ENCODE results near the gene ABHD2. TPM values are rescaled to one million over a fixed set of nuclear protein-coding genes. Genes with fewer than 3 reads are reported as not detected.

The ABHD2 gene
- total RNA-seq, 1 donor from 2014 or later: 50.5 TPM

- no peak for DNase-seq (ENCODE audit: low spot score)
- Mint-ChIP-seq H3K27me3 (ENCODE audit: low read depth) (no peaks in the 10 kb centered on the region), H3K36me3 (ENCODE audit: low read depth) (no peaks in the 10 kb centered on the region), H3K9me3 (ENCODE audit: low read depth) (no peaks in the 10 kb centered on the region), H3K4me1 (ENCODE audit: low read depth) (peaks cover 37% of the 10 kb centered on the region), H3K27ac (ENCODE audit: unreplicated experiment) (peak overlapping the region; percentile 84), H3K4me3 (ENCODE audit: unreplicated experiment) (peak overlapping the region; percentile 57)
- no peak for TF ChIP-seq CTCF (IDR thresholded peaks at IDR 0.05)
These were observed 3.5 kb downstream of the ABHD2 start for GRCh38 chr15:89091627-89092220.

DNA sequence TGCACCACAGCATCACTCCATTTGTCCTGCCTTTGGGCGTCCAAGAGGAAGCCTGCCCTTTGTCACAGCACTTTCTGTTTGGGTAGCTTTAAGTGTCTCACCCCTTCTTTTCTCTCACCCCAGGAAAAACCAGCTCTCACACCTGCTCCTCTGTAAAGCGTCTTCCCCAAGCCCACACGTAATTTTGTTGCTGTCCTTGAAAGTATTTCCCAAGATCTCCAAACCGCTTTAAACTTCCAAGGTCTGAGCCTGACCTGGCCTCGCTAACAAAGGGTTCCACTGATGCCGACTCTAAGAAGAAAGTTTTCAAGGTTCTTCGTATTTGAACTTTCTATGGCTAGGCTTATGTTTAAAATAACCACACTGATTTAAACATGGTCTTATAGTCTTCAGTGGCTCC lies 5.3 kb downstream of the ABHD2 start:
- Mint-ChIP-seq H3K4me1 (ENCODE audit: low read depth) (peaks cover 50% of the 10 kb centered on the region), H3K4me3 (ENCODE audit: unreplicated experiment) (no peak overlapping the region), H3K9me3 (ENCODE audit: low read depth) (no peaks in the 10 kb centered on the region), H3K36me3 (ENCODE audit: low read depth) (no peaks in the 10 kb centered on the region), H3K27me3 (ENCODE audit: low read depth) (no peaks in the 10 kb centered on the region), H3K27ac (ENCODE audit: unreplicated experiment) (no peak overlapping the region)
- no peak for DNase-seq (ENCODE audit: low spot score)
- TF ChIP-seq CTCF (IDR thresholded peaks at IDR 0.05): no peak

- H3K4me1 Mint-ChIP-seq (ENCODE audit: low read depth): peaks cover 42% of the 10 kb centered on the region
- H3K9me3 Mint-ChIP-seq (ENCODE audit: low read depth): no peaks in the 10 kb centered on the region
- no peak for DNase-seq (ENCODE audit: low spot score)
- no peak overlapping the region for H3K4me3 Mint-ChIP-seq (ENCODE audit: unreplicated experiment)
- H3K27ac Mint-ChIP-seq (ENCODE audit: unreplicated experiment): no peak overlapping the region
- no peaks in the 10 kb centered on the region for H3K27me3 Mint-ChIP-seq (ENCODE audit: low read depth)
- TF ChIP-seq CTCF (IDR thresholded peaks at IDR 0.05): no peak
- no peaks in the 10 kb centered on the region for H3K36me3 Mint-ChIP-seq (ENCODE audit: low read depth)
These were observed 6.8 kb downstream of the ABHD2 start for GRCh38 chr15:89095073-89095472.

GRCh38 chr15:89095556-89095955 lies 7.3 kb downstream of the ABHD2 start:
- no peaks in the 10 kb centered on the region for H3K9me3 Mint-ChIP-seq (ENCODE audit: low read depth)
- TF ChIP-seq CTCF (IDR thresholded peaks at IDR 0.05): no peak
- no peaks in the 10 kb centered on the region for H3K36me3 Mint-ChIP-seq (ENCODE audit: low read depth)
- peaks cover 41% of the 10 kb centered on the region for H3K4me1 Mint-ChIP-seq (ENCODE audit: low read depth)
- DNase-seq (ENCODE audit: low spot score): no peak
- H3K27ac Mint-ChIP-seq (ENCODE audit: unreplicated experiment): no peak overlapping the region
- no peak overlapping the region for H3K4me3 Mint-ChIP-seq (ENCODE audit: unreplicated experiment)
- H3K27me3 Mint-ChIP-seq (ENCODE audit: low read depth): no peaks in the 10 kb centered on the region

DNA sequence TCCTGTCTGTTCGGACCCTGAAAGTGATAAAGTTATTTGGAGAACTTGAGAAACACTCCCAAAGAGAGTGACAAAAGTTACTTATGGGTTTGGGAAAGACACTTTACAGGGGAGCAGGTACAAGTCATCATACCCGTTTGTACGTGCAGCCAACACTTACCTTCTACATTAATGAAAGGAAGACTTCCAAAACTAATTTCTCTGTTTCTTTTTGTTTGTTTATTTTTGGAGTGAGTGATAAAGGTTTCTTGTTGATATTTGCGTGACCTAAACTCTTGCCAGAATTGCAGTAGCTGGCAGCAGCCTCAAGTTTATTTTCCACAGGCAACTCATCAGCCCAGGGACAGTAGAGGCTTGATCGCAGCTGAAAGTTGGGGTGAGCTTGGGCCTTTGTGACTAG lies 8.4 kb downstream of the ABHD2 start:
- peaks cover 41% of the 10 kb centered on the region for H3K4me1 Mint-ChIP-seq (ENCODE audit: low read depth)
- H3K27me3 Mint-ChIP-seq (ENCODE audit: low read depth): no peaks in the 10 kb centered on the region
- H3K27ac Mint-ChIP-seq (ENCODE audit: unreplicated experiment): no peak overlapping the region
- DNase-seq (ENCODE audit: low spot score): no peak
- H3K36me3 Mint-ChIP-seq (ENCODE audit: low read depth): no peaks in the 10 kb centered on the region
- no peaks in the 10 kb centered on the region for H3K9me3 Mint-ChIP-seq (ENCODE audit: low read depth)
- H3K4me3 Mint-ChIP-seq (ENCODE audit: unreplicated experiment): no peak overlapping the region
- TF ChIP-seq CTCF (IDR thresholded peaks at IDR 0.05): no peak

Data from chondrocyte (in vitro differentiated cells).